ENCODE results near the gene TMPRSS15.

TMPRSS15 gene

GRCh38 chr21:18222346-18222745 is 181.2 kb downstream of the TMPRSS15 start:
- H3K4me3 ChIP-seq (ENCODE audit: low read depth, low read length) = no peak overlapping the region
- no peak for TF ChIP-seq CTCF (IDR thresholded peaks at IDR 0.05; ENCODE audit: low read depth, low read length)

GRCh38 chr21:18220498-18220897 is 183.1 kb downstream of the TMPRSS15 start:
- H3K4me3 ChIP-seq (ENCODE audit: low read depth, low read length) = no peak overlapping the region
- TF ChIP-seq CTCF (IDR thresholded peaks at IDR 0.05; ENCODE audit: low read depth, low read length) = no peak

Measured in WI38 (cell line).